GM18519 (cell line): Measurements from ENCODE around the gene GPR78.
"Not testable (repeated sequence)": the region's sequence is repeated elsewhere in the genome, so short reads cannot be mapped to it uniquely, and the experiment has no call there.

Experiments
- ATAC-seq: cut with Tn5 transposase; IDR thresholded peaks from one replicate; pipeline ENCODE4 v1.9.1; 2021; ENCODE audit warnings: mild to moderate bottlenecking, moderate library complexity; ENCODE audit not compliant: unreplicated experiment, low FRiP score

The GPR78 gene

GRCh38 chr4:8614365-8615193, 34.4 kb downstream of the GPR78 start:
- no peak for ATAC-seq

- ATAC-seq: no peak
These were observed 35.2 kb downstream of the GPR78 start for GRCh38 chr4:8615366-8615765.

DNA sequence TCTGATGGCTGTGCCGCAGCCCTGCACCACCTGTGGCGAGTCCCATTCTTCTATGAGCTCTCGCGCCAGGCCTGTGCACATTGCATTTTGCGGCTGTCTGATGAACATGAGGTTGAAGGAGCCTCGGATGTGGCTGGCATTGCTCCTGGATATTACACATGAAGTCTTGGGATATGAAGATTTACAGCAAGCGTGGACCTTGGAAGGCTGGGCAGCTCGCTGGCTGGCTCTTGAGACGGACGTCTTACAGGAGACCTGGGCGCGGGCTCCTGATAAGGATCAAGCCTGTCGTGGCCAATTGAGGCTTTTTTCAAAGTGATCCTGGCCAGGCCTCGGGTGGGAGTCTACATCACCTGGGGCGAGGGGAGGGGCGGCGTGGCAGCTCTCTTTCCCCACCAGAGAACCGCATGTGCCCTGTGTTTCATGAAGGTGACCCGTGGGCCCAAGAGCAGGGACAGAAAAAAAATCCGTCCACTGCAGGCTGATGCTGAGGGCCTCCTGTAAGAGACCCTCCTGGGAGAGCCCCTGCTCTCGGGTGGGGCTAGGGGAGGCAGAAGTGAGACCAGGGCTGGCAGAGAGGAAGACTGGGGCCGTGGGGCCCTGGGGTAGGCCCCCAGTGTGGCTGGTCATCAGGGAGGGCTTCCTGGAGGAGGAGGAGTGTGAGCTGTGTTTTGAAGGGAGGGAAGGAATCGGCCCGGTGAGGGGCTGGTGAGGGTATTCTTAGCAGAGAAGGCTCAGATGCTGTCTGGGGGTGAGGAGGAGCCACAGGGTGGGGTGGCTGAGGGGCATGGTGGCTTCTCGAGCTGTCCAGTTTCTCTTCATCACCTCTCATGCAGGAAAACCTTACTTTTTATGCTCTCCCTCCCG, 36.0 kb downstream of the GPR78 start:
- no peak for ATAC-seq

GRCh38 chr4:8616831-8617230, 36.6 kb downstream of the GPR78 start:
- no peak for ATAC-seq

- no peak for ATAC-seq
These were observed 37.4 kb downstream of the GPR78 start for GRCh38 chr4:8617486-8618040.

- no peak for ATAC-seq
These were observed 38.2 kb downstream of the GPR78 start for GRCh38 chr4:8618421-8618820.

GRCh38 chr4:8618961-8619720, 38.9 kb downstream of the GPR78 start:
- no peak for ATAC-seq

DNA sequence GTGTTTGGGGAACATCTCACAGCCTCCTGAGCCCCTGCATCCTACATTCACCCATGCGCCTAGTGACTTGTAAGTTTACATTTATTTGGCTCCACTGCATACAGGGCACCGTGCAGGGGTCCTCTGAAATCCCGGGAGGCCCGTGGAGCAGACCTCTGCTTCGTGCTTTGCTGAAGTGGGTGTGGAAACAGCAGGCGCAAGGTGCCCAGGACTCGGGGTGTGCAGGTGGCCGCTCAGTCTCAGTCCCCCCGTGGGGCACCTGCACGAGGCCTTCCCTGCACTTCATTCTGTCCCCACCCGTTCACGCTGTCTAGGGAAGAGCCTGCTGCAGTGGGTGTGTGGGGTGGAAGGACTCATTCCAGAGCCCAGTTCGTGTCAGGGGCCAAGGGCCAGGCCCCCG, 40.9 kb downstream of the GPR78 start:
- not testable (repeated sequence) for ATAC-seq

DNA sequence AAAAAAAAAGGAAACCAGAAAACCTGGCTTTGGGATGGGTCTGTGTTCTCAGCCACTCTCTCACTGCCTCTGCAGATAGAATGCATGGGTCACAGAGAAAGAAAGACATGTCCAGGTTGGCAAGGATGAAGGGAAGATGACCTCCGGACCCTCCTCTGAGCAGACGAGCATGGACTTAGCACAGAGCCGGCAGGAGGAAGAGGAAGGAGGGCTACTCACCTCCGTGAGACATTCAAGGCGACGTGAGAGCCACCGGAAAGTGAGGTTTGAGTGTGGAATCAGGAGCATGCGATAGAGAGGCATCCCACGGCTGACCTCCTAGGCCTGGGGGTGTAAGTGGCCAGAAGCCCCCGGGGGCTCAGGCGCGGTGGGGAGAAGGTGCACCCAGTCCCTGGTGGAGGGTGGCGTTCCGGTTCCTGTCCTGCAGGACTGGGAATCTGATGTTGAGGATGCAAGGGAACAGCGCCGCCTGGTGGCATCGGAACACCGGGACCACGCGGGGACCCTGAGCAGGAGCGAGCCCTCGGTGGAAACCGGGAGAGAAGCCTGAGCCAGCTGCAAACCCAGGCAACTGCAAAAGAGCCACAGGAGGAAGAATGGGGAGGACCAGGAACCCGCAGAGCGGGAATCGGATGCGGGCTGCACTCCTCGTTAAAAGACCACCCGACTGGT, 44.5 kb downstream of the GPR78 start:
- ATAC-seq: not testable (repeated sequence)

DNA sequence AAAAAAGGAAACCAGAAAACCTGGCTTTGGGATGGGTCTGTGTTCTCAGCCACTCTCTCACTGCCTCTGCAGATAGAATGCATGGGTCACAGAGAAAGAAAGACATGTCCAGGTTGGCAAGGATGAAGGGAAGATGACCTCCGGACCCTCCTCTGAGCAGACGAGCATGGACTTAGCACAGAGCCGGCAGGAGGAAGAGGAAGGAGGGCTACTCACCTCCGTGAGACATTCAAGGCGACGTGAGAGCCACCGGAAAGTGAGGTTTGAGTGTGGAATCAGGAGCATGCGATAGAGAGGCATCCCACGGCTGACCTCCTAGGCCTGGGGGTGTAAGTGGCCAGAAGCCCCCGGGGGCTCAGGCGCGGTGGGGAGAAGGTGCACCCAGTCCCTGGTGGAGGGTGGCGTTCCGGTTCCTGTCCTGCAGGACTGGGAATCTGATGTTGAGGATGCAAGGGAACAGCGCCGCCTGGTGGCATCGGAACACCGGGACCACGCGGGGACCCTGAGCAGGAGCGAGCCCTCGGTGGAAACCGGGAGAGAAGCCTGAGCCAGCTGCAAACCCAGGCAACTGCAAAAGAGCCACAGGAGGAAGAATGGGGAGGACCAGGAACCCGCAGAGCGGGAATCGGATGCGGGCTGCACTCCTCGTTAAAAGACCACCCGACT, 50.2 kb downstream of the GPR78 start:
- not testable (repeated sequence) for ATAC-seq

DNA sequence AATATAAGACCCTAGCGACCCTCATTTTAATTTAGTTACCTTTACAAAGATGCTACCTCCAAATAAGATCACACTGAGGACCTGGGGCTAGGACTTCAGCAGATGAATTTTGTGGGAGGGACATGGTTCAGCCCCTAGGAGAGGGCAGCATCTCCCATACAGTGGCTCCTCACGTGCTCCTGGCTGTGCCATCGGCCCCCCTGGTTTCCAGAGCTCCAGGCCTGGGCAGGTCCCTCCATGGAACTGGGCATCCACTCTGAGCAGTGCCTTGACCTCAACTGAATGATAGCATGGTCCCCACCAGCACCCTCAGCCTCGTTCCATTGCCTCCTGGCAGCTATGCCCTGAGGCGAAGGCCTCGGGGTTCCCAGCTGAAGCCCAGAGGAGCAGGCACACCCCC, 51.7 kb downstream of the GPR78 start:
- ATAC-seq: not testable (repeated sequence)

DNA sequence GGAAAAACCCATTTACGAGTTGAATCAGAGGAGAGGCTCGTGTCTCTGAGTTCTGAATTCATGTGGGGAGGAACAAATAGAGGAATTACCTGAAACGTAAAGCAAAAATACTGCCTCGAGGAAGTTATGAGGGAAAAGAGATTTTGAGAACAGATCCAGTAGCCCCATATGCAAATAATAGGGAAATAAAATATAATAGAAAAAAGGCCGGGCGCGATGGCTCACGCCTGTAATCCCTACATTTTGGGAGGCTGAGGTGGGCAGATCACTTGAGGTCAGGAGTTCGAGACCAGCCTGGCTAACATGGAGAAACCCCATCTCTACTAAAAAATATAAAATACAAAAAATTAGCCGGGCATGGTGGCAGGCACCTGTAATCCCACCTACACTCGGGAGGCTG, 54.6 kb downstream of the GPR78 start:
- not testable (repeated sequence) for ATAC-seq

DNA sequence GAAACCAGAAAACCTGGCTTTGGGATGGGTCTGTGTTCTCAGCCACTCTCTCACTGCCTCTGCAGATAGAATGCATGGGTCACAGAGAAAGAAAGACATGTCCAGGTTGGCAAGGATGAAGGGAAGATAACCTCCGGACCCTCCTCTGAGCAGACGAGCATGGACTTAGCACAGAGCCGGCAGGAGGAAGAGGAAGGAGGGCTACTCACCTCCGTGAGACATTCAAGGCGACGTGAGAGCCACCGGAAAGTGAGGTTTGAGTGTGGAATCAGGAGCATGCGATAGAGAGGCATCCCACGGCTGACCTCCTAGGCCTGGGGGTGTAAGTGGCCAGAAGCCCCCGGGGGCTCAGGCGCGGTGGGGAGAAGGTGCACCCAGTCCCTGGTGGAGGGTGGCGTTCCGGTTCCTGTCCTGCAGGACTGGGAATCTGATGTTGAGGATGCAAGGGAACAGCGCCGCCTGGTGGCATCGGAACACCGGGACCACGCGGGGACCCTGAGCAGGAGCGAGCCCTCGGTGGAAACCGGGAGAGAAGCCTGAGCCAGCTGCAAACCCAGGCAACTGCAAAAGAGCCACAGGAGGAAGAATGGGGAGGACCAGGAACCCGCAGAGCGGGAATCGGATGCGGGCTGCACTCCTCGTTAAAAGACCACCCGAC, 55.8 kb downstream of the GPR78 start:
- not testable (repeated sequence) for ATAC-seq
